SK-N-SH treated with all-trans-retinoic acid at 6 μM for 48 hours (cell line): Measurements from ENCODE around the gene PYGM.

Source experiments
- OSR1 ChIP-seq: fragments of 250-450 bp; sonication (Bioruptor Pico); IDR thresholded peaks from 2 replicates; pipeline ENCODE4 v1.8.0; 2022; ENCODE audit warnings: moderate library complexity, mild to moderate bottlenecking, inconsistent platforms
- TSHZ2 ChIP-seq: fragments of 250-450 bp; sonication (Bioruptor Pico); IDR thresholded peaks from 2 replicates; pipeline ENCODE4 v1.5.0; 2020; ENCODE audit warnings: mild to moderate bottlenecking, moderate library complexity
- ZFP3 ChIP-seq: fragments of 250-450 bp; sonication (Bioruptor Pico); IDR thresholded peaks from 2 replicates; pipeline ENCODE4 v1.5.0; 2020; ENCODE audit warnings: mild to moderate bottlenecking, moderate library complexity
- ZFP30 ChIP-seq: fragments of 450-650 bp; formaldehyde crosslinking; IDR thresholded peaks from 2 replicates; pipeline ENCODE4 v1.5.0; 2022; ENCODE audit warnings: mild to moderate bottlenecking, moderate library complexity
- ZNF8 ChIP-seq: fragments of 450-650 bp; formaldehyde crosslinking; IDR thresholded peaks from 2 replicates; pipeline ENCODE4 v1.5.0; 2020; ENCODE audit warnings: mild to moderate bottlenecking, moderate library complexity
- TF ChIP-seq, protein P1 (sequence below): fragments of 250-450 bp; sonication (Bioruptor Pico); IDR thresholded peaks from 2 replicates; pipeline ENCODE4 v1.5.1; 2021; ENCODE audit warnings: mild to moderate bottlenecking, moderate library complexity

GRCh38 chr11:64755681-64756361 lies 4.0 kb downstream of the PYGM start:
- TF ChIP-seq OSR1 (no peak), ZFP3 (CRISPR knock-in tag) (no peak), TSHZ2 (no peak), ZNF8 (CRISPR knock-in tag) (no peak), ZFP30 (CRISPR knock-in tag) (no peak)
- TF ChIP-seq, protein P1, sequence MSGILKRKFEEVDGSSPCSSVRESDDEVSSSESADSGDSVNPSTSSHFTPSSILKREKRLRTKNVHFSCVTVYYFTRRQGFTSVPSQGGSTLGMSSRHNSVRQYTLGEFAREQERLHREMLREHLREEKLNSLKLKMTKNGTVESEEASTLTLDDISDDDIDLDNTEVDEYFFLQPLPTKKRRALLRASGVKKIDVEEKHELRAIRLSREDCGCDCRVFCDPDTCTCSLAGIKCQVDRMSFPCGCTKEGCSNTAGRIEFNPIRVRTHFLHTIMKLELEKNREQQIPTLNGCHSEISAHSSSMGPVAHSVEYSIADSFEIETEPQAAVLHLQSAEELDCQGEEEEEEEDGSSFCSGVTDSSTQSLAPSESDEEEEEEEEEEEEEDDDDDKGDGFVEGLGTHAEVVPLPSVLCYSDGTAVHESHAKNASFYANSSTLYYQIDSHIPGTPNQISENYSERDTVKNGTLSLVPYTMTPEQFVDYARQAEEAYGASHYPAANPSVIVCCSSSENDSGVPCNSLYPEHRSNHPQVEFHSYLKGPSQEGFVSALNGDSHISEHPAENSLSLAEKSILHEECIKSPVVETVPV (CRISPR knock-in tag): no peak
